ENCODE measurements around the gene OSTN.
"Not testable (repeated sequence)": the region's sequence is repeated elsewhere in the genome, so short reads cannot be mapped to it uniquely, and the experiment has no call there.

OSTN gene

DNA sequence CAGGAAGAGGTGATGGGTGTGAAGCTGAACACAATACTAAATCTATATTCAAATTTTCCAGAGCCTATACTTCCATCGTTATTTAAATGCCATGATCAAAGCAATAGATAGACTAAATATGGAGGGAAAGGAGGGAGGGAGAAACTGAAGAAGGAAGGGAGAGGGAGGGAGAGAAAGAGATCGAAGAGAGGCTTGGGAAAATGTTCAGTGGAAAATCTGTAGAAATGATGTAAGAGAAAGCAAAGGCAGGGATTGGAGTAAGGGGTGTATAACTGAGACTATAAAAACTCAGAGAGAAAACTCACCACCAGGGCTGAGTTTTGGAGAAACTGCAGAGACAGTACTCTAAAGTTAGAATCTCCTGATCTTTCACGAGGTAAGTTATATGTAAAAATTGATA is at the start of gene OSTN:
Gene OSTN (plus strand): TSS at position 310 of the 400 bp plus-strand sequence. CDS start 13,292 bp downstream, outside the sequence.
- no peak for DNase-seq

DNA sequence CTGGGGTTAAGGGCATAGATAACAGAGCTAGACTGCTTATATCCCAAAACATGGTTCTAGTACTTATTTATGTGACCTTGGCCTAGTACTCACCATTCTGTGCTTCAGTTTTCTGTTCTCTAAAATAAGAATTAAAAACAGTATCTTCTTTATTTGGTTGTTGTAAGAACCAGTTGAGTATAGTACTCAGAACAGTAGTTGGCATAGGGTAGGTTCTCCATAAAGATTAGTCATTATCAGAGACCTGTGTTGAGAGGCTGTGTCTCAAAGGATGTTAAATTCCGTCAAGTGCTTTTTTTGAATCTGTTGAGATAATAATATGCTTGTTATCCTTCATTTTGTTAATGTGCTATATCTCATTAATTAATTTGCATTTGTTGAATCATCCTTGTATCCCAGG is 47.4 kb upstream of the OSTN start:
- no peak for DNase-seq

GRCh38 chr3:191154827-191155226 is 44.2 kb upstream of the OSTN start:
- no peak for DNase-seq

DNA sequence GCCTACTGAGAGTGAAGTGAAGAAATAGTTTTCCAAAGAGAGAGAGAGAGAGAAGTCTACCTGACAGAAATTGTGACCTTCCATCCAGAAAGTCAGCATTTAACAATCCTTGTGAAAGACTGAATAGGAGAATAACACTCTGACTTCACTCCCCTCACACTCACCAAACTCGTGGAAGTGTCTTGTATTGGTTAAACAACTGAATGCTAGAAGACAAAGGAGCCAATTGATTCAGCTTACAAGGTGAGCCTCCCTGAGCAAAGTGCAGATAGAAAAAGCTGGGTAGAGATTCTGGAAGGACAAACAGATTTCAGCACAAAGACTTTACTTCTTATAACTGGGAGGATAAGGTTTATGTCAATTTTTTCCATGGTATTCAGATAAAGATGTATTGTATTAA is 40.8 kb upstream of the OSTN start:
- no peak for DNase-seq

DNA sequence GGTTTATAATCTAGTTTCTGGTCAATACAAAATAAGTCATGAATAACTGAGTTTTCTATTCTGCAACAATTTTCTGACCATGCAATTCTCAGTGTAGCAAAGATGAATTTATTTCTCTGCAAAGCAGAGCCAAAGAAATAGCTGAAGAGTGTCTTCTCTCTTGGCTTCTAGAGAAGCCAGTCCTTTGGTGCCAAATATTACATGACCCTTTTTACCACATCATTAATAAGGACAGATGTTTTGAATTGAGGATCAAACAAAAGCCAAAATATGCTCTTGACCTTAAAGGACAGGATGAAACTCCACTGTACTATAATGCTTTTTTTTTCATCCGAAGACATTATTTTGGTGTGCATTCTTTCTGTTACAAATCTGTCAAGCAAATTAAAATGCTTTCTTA is 40.2 kb upstream of the OSTN start:
- no peak for DNase-seq

DNA sequence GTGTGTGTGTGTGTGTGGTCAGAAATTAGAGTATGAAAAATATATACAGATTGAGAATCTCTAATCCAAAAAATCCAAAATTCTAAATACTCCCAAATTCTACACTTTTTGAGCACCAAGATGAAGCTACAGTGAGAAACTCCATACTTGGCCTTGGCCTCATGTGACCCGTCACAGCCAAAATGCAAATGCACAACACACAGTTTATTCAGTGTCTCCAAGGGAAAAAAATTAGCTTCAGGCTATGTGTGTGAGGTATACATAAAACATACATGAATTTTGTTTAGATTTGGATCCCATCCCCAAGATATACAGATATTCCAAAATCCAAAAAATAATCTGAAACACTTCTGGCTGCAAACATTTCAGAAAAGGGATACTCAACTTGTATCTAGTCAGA is 33.2 kb upstream of the OSTN start:
- DNase-seq: no peak

DNA sequence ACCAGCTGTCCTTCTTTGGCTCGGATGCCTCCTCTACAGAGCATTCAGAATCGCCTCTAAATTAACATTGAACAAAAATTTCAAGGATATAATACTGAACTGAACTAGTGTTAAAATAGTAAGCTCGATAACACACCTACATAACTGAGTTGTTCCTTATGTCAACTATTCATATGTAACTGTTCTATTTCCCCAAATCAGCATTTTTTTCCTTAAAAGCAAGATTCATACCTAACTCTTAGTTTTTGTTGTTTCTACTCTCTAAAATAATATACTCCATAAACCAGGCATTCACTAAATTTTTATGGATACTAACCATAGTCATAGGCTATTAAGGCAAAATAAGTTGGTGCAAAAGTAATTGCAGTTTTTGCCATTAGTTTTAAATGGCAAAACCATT is 32.7 kb upstream of the OSTN start:
- no peak for DNase-seq

GRCh38 chr3:191169566-191169965 is 29.5 kb upstream of the OSTN start:
- DNase-seq: no peak

GRCh38 chr3:191170097-191170496 is 28.9 kb upstream of the OSTN start:
- no peak for DNase-seq

DNA sequence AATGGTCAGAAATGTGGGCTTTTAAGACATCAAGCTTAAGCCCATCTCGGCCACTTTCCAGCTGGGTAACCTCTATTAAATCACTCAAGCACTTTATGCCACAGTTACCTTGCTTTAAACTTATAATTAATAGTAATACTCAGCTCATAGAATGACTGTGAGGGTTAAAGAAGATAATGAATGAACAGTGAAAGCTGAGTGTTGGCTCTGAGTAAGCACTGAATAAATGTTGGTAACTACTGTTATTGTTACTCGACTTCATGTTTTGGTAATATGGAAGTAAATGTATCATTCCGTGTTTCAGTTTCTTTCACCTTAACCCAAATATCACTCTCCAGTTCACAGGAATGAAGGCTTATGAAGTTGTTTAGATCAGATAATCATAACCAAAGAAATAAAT is 23.9 kb upstream of the OSTN start:
- no peak for DNase-seq

- no peak for DNase-seq
Measured at GRCh38 chr3:191176038-191176785, 22.8 kb upstream of the OSTN start.

DNA sequence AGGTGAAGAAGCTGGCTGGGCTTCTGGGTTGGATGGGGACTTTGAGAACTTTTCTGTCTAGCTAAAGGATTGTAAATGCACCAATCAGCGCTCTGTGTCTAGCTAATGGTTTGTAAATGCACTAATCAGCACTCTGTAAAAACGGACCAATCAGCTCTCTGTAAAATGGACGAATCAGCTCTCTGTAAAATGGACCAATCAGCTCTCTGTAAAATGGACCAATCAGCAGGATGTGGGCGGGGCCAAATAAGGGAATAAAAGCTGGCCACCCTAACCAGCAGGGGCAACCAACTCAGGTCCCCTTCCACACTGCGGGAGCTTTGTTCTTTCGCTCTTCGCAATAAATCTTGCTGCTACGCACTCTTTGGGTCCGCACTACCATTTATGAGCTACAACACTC is 13.7 kb upstream of the OSTN start:
- not testable (repeated sequence) for DNase-seq

GRCh38 chr3:191188246-191188645 is 10.8 kb upstream of the OSTN start:
- DNase-seq: not testable (repeated sequence)

- not testable (repeated sequence) for DNase-seq
Measured at GRCh38 chr3:191192270-191192669, 6.8 kb upstream of the OSTN start.

GRCh38 chr3:191192941-191193340 is 6.1 kb upstream of the OSTN start:
- no peak for DNase-seq

- no peak for DNase-seq
Measured at GRCh38 chr3:191197761-191198306, 1.2 kb upstream of the OSTN start.

- DNase-seq: no peak
Measured at GRCh38 chr3:191198480-191198879, 561 bp upstream of the OSTN start.

DNA sequence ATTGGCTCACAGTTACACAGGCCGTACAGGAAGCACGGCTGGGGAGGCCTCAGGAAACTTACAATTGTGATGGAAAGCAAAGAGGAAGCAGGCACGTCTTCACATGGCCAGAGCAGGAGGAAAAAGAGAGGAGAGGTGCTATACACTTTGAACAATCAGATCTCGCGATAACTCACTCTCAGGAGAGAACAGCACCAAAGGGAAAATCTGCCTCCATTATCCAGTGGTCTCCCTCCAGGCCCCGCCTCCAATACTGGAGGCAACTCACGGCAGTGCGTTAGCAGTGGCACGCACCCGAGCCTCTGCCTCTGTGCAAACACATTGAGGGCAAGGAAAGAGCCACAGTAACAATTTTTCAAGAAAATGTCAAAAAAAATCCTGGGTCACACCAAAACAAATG is 11.0 kb downstream of the OSTN start:
- DNase-seq: no peak

- no peak for DNase-seq
Measured at GRCh38 chr3:191216510-191216909, 17.5 kb downstream of the OSTN start.

DNA sequence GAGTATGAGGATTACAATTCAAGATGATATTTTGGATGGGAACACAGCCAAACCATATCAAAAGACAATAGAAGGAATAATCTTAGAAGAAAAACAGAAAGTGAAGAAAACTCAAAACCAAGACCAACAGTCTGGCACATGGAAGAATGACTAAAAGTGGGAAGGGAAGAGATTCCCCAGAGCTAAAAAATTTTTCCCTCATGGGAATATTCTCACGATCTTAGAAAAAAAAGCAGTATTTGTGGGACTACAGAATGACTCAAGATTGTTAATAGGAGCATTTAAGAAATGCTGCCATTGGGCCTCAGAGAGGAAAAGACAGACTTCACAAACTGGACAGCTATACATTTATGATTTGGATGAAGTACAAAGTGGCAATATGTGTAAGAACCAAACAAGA is 18.3 kb downstream of the OSTN start:
- no peak for DNase-seq

DNA sequence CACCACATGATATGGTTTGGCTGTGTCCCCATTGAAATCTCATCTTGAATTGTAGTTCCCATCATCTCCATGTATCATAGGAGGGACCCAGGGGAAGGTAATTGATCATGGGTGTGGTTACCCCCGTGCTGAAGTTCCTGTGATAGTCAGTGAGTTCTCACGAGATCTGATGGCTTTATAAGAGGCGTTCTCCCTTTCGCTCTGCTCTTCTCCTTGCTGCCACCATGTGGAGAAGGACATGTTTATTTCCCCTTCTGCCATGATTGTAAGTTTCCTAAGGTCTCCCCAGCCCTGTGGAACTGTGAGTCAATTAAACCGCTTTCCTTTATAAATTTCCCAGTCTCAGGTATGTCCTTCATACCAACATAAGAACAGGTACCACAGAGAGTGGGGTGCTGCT is 21.9 kb downstream of the OSTN start:
- DNase-seq: no peak

DNA sequence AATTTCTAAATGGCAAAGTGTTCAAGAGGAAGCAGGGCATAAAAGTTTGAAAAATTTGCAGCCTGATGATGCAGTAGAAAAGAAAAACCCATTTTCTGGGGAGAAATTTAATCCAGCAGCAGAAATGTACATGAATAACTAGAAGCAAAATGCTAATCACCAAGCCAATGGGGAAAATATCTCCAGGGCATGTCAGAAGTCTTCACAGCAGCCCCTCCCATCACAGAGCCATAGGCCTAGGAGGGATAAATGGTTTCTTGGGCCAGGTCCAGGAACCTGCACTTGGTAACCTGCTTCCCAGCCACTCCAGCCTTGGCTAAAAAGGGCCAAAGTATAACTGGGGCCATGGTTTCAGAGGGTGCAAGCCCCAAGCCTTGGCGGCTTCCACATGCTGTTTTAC is 22.6 kb downstream of the OSTN start:
- DNase-seq: no peak

DNA sequence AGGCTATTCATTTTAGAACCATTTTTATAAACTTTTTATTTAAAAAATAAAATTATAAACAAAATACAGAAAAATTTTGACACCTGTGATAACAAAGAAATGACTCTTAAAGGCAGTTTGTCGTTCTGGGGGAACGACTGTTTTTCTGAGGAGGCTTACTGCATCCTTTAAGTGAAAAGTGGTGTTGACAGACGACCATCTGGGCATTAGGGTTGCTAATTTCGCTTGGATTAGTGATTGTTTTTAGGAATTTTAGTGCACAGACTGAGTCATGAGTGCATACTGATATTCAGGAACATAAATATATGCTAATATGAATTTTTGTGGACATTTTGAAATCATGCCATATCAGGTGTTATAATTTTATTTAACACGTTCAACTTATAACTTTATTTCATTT is 28.5 kb downstream of the OSTN start:
- DNase-seq: no peak

GRCh38 chr3:191234216-191234615 is 35.2 kb downstream of the OSTN start:
- no peak for DNase-seq

All from activated naive CD4-positive, alpha-beta T cell (primary cell).